Hypothalamus (tissue), 51 donors: ENCODE data around the gene FXYD3.

Experiments used
- DNase-seq, 51 donors: peaks; one replicate each; lab custom pipeline; 2025; lab: John Stamatoyannopoulos, UW

Gene FXYD3

GRCh38 chr19:35154525-35155406 is 39.1 kb downstream of the FXYD3 start, which contains the start of gene FXYD5:
TSS of gene FXYD5 (plus strand) at chr19:35154735. CDS start at chr19:35155551, 816 bp downstream.
- peak in 2 of 51 donors; percentile 12 to 13 for DNase-seq

GRCh38 chr19:35155441-35155840 is 39.8 kb downstream of the FXYD3 start:
- no peak for DNase-seq

- DNase-seq, result no peak
Observed at GRCh38 chr19:35155981-35156672, 40.5 kb downstream of the FXYD3 start.

- DNase-seq, result no peak
Observed at GRCh38 chr19:35156673-35157014, 41.0 kb downstream of the FXYD3 start.

- no peak for DNase-seq
Observed at GRCh38 chr19:35157431-35157830, 41.8 kb downstream of the FXYD3 start.

- no peak for DNase-seq
Observed at GRCh38 chr19:35159606-35160005, 44.0 kb downstream of the FXYD3 start.

- no peak for DNase-seq
Observed at GRCh38 chr19:35160629-35161433, 45.2 kb downstream of the FXYD3 start.

- no peak for DNase-seq
Observed at GRCh38 chr19:35161434-35161743, 45.8 kb downstream of the FXYD3 start.

GRCh38 chr19:35162471-35163326 is 47.1 kb downstream of the FXYD3 start:
- no peak for DNase-seq

GRCh38 chr19:35164418-35164817 is 48.8 kb downstream of the FXYD3 start:
- no peak for DNase-seq

- DNase-seq, result no peak
Observed at GRCh38 chr19:35165200-35166058, 49.8 kb downstream of the FXYD3 start.

GRCh38 chr19:35166100-35167063 is 50.8 kb downstream of the FXYD3 start:
- DNase-seq, result no peak

- DNase-seq, result no peak
Observed at GRCh38 chr19:35167251-35168119, 51.9 kb downstream of the FXYD3 start.

- no peak for DNase-seq
Observed at GRCh38 chr19:35168196-35168595, 52.6 kb downstream of the FXYD3 start.

GRCh38 chr19:35169221-35169995 is 53.8 kb downstream of the FXYD3 start:
- DNase-seq, result no peak

- no peak for DNase-seq
Observed at GRCh38 chr19:35170359-35171061, 54.9 kb downstream of the FXYD3 start.
